KMS-11 (cell line): ENCODE results near the gene OR52H1.

Experiments used
- H2AFZ ChIP-seq: fragments of 200-600 bp; sonication (generic); 2 replicates; pipeline ENCODE4 v1.6.1; 2016; ENCODE audit warnings: antibody characterized with exemption, mixed run types, low read depth
- H3K27ac ChIP-seq: fragments of 200-600 bp; sonication (generic); 2 replicates; pipeline ENCODE4 v1.6.1; 2016; ENCODE audit warnings: mild to moderate bottlenecking, mixed run types
- H3K27me3 ChIP-seq: fragments of 200-600 bp; sonication (generic); 2 replicates; pipeline ENCODE4 v1.6.1; 2017; ENCODE audit warnings: mild to moderate bottlenecking, low read depth, mixed run types, moderate library complexity; ENCODE audit not compliant: insufficient read depth
- H3K36me3 ChIP-seq: fragments of 200-600 bp; sonication (generic); 2 replicates; pipeline ENCODE4 v1.6.1; 2017; ENCODE audit warnings: mild to moderate bottlenecking, mixed run types; ENCODE audit not compliant: insufficient read depth
- H3K4me1 ChIP-seq: fragments of 200-600 bp; sonication (generic); 2 replicates; pipeline ENCODE4 v1.6.1; 2016; ENCODE audit warnings: mild to moderate bottlenecking, low read depth, mixed run types; ENCODE audit not compliant: poor library complexity, severe bottlenecking
- H3K4me2 ChIP-seq: fragments of 200-600 bp; sonication (generic); 2 replicates; pipeline ENCODE4 v1.7.0; 2016; ENCODE audit warnings: mild to moderate bottlenecking, mixed run types
- H3K4me3 ChIP-seq: fragments of 200-600 bp; sonication (generic); IDR thresholded peaks from 2 replicates; pipeline ENCODE4 v1.6.1; 2017; ENCODE audit warnings: low read depth, low read length, mixed read lengths; ENCODE audit not compliant: insufficient read depth
- H3K79me2 ChIP-seq: fragments of 200-600 bp; sonication (generic); 2 replicates; pipeline ENCODE4 v1.6.1; 2016; ENCODE audit warnings: low read depth, mixed run types; ENCODE audit not compliant: insufficient read depth
- H3K9ac ChIP-seq: fragments of 200-600 bp; sonication (generic); 2 replicates; pipeline ENCODE4 v1.6.1; 2016; ENCODE audit warnings: mild to moderate bottlenecking, mixed run types
- H4K20me1 ChIP-seq: fragments of 200-600 bp; sonication (generic); 2 replicates; pipeline ENCODE4 v1.6.1; 2016; ENCODE audit warnings: mild to moderate bottlenecking, mixed run types; ENCODE audit not compliant: insufficient read depth
- CTCF ChIP-seq: fragments of 200-600 bp; sonication (generic); conservative IDR thresholded peaks from 2 replicates; pipeline ENCODE4 v1.6.1; 2017; ENCODE audit warnings: low read depth, mild to moderate bottlenecking, antibody characterized with exemption, low read length, moderate library complexity, mixed read lengths

OR52H1 gene

GRCh38 chr11:5548440-5548839, at the start of gene OR52H1:
TSS of gene OR52H1 (minus strand) at chr11:5548540. CDS start at chr11:5545505, 3,035 bp downstream.
- TF ChIP-seq CTCF: no peak
- Histone ChIP-seq H3K36me3 (no peaks in the 10 kb centered on the region), H3K4me1 (no peaks in the 10 kb centered on the region), H3K79me2 (no peaks in the 10 kb centered on the region), H3K4me3 (no peak within 1 kb of the TSS), H3K4me2 (no peak within 1 kb of the TSS), H3K27me3 (no peaks in the 10 kb centered on the region), H3K27ac (no peak within 1 kb of the TSS), H4K20me1 (no peaks in the 10 kb centered on the region), H2AFZ (no peak within 1 kb of the TSS), H3K9ac (no peak within 1 kb of the TSS)

GRCh38 chr11:5597953-5598352, 49.6 kb upstream of the OR52H1 start:
- Histone ChIP-seq H2AFZ (no peak overlapping the region), H3K4me3 (no peak overlapping the region)

GRCh38 chr11:5596607-5597201, 48.4 kb upstream of the OR52H1 start, which contains the start of gene TRIM6:
TSS of gene TRIM6 (plus strand) at chr11:5596637. CDS start at chr11:5596898, 261 bp downstream.
- H3K4me2 ChIP-seq: no peak within 1 kb of the TSS
- H2AFZ ChIP-seq: no peak within 1 kb of the TSS
- no peak within 1 kb of the TSS for H3K27ac ChIP-seq
- H3K4me3 ChIP-seq: no peak within 1 kb of the TSS
- no peaks in the 10 kb centered on the region for H3K27me3 ChIP-seq
- no peaks in the 10 kb centered on the region for H3K36me3 ChIP-seq
- TF ChIP-seq CTCF: no peak
- H3K79me2 ChIP-seq: no peaks in the 10 kb centered on the region
- no peaks in the 10 kb centered on the region for H3K4me1 ChIP-seq
- H4K20me1 ChIP-seq: no peaks in the 10 kb centered on the region
- no peak within 1 kb of the TSS for H3K9ac ChIP-seq

More at GRCh38 chr11:5597953-5598352, 49.6 kb upstream of the OR52H1 start:
- no peaks in the 10 kb centered on the region for H3K4me1 ChIP-seq
- H3K4me2 ChIP-seq: no peak overlapping the region
- no peaks in the 10 kb centered on the region for H3K27me3 ChIP-seq
- TF ChIP-seq CTCF: no peak
- no peaks in the 10 kb centered on the region for H3K79me2 ChIP-seq
- no peak overlapping the region for H3K27ac ChIP-seq
- H3K36me3 ChIP-seq: no peaks in the 10 kb centered on the region
- H4K20me1 ChIP-seq: no peaks in the 10 kb centered on the region
- no peak overlapping the region for H3K9ac ChIP-seq

- H3K4me3 ChIP-seq: no peak overlapping the region
- H3K4me2 ChIP-seq: no peak overlapping the region
- H3K36me3 ChIP-seq: no peaks in the 10 kb centered on the region
- no peak overlapping the region for H2AFZ ChIP-seq
- H3K79me2 ChIP-seq: no peaks in the 10 kb centered on the region
- H3K27me3 ChIP-seq: no peaks in the 10 kb centered on the region
- TF ChIP-seq CTCF: no peak
- no peaks in the 10 kb centered on the region for H4K20me1 ChIP-seq
- no peaks in the 10 kb centered on the region for H3K4me1 ChIP-seq
- no peak overlapping the region for H3K27ac ChIP-seq
- no peak overlapping the region for H3K9ac ChIP-seq
Measured at GRCh38 chr11:5593146-5593545, 44.8 kb upstream of the OR52H1 start.
